Measurements from ENCODE around the gene ABT1.

DNA sequence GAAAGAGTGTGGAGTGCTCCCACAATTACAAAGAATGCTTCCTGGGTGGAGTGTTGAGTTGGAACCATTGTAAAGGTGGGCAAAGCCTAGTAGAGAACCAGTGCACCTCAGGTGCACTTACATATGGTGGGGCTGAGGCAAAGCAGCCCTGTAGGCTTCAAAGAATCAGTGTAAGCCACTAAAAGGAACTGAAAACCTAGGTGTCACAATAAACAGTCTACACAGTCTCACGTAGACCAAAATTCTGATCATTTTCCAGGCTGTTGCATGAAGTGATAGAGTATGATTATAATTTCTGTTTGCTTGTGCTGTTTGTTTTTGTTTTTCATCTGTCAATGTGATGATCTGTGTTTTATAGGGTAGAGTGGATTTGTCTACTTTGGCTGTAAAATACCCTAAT, 2.8 kb downstream of the ABT1 start:
- TF ChIP-seq POLR2A (IDR thresholded peaks at IDR 0.05; ENCODE audit: borderline replicate concordance, extremely low read depth, insufficient read depth, insufficient read length) (no peak), EGR1 (IDR thresholded peaks at IDR 0.05; ENCODE audit: low read depth) (no peak), EZH2 (IDR thresholded peaks at IDR 0.05) (no peak), FOSL1 (IDR thresholded peaks at IDR 0.05; ENCODE audit: low read depth) (no peak), JUND (IDR thresholded peaks at IDR 0.05) (no peak), SIN3A (IDR thresholded peaks at IDR 0.05; ENCODE audit: low read depth) (no peak), RAD21 (IDR thresholded peaks at IDR 0.05; ENCODE audit: low read depth) (no peak), CEBPB (IDR thresholded peaks at IDR 0.05; ENCODE audit: low read depth) (no peak), EZH2phosphoT487 (IDR thresholded peaks at IDR 0.05; ENCODE audit: borderline replicate concordance) (no peak)
- TF ChIP-seq, protein P1, sequence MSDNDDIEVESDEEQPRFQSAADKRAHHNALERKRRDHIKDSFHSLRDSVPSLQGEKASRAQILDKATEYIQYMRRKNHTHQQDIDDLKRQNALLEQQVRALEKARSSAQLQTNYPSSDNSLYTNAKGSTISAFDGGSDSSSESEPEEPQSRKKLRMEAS (IDR thresholded peaks at IDR 0.05): no peak
- TF ChIP-seq, protein P2, sequence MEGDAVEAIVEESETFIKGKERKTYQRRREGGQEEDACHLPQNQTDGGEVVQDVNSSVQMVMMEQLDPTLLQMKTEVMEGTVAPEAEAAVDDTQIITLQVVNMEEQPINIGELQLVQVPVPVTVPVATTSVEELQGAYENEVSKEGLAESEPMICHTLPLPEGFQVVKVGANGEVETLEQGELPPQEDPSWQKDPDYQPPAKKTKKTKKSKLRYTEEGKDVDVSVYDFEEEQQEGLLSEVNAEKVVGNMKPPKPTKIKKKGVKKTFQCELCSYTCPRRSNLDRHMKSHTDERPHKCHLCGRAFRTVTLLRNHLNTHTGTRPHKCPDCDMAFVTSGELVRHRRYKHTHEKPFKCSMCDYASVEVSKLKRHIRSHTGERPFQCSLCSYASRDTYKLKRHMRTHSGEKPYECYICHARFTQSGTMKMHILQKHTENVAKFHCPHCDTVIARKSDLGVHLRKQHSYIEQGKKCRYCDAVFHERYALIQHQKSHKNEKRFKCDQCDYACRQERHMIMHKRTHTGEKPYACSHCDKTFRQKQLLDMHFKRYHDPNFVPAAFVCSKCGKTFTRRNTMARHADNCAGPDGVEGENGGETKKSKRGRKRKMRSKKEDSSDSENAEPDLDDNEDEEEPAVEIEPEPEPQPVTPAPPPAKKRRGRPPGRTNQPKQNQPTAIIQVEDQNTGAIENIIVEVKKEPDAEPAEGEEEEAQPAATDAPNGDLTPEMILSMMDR (IDR thresholded peaks at IDR 0.05 in 2 of 3, conservative IDR thresholded peaks at IDR 0.05 in 1 of 3; ENCODE audit: borderline replicate concordance in 1 of 3, insufficient read depth in 1 of 3, low read depth in 2 of 3, low read length in 2 of 3): no peak
- TF ChIP-seq, protein P3, sequence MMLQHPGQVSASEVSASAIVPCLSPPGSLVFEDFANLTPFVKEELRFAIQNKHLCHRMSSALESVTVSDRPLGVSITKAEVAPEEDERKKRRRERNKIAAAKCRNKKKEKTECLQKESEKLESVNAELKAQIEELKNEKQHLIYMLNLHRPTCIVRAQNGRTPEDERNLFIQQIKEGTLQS (IDR thresholded peaks at IDR 0.05): no peak

Measured in HCT116 (cell line).